K562 (cell line): ENCODE data around the gene MYO18B. TPM values are rescaled to one million over a fixed set of nuclear protein-coding genes. Genes with fewer than 3 reads are reported as not detected.

Experiments used
- ATAC-seq: fragments of 200-7000 bp; cut with Tn5 transposase; 3 replicates; pipeline ENCODE4 v1.9.1; 2020; ENCODE audit warnings: moderate library complexity
- BruUV-seq: library from RNA; stranded (reverse); fragments of 400-500 nt; replicated peaks from 2 replicates; lab custom pipeline; 2021; lab: Mats Ljungman, UMichigan
- CTCF ChIA-PET: fragments of 300-600 bp; formaldehyde crosslinking; extraction: SDS; loops from one replicate; lab custom pipeline; 2021; ENCODE audit warnings: low intra/inter-chr PET ratio; lab: Yijun Ruan, JAX
- POLR2A ChIA-PET: fragments of 300-600, 350-650 bp; sonication (Branson Sonifier 250); formaldehyde crosslinking; extraction: SDS; loops from one replicate; lab custom pipeline; 2021; ENCODE audit warnings: antibody characterized with exemption, inconsistent platforms; lab: Yijun Ruan, JAX
- DNase-seq, 4 experiments: peaks; one replicate each; pipeline versions ENCODE4 v3.0.0 to v3.0.0-alpha.2; 2011 to 2018; ENCODE audit warnings: low spot score in 3 of 4, mixed read lengths in 3 of 4; ENCODE audit errors: extremely low read depth in 1 of 4
- FAIRE-seq: peaks from 2 replicates; lab custom pipeline; 2011; peaks lifted over from hg19 to GRCh38; lab: Jason Lieb, UNC
- H2AFZ ChIP-seq: 2 replicates; pipeline ENCODE4 v1.6.0; 2011; ENCODE audit warnings: low read depth, low read length, control low read depth, inconsistent platforms
- H3K27ac ChIP-seq: fragments of 200-600 bp; 3 replicates; pipeline ENCODE4 v1.8.0; 2011; ENCODE audit warnings: low read depth, mild to moderate bottlenecking, control low read depth, inconsistent platforms, low read length, moderate library complexity, mixed read lengths; ENCODE audit errors: extremely low read depth
- H3K27me3 ChIP-seq, 2 experiments: fragments of 300-600 bp in 1 of 2; 2 replicates in 1 of 2; 3 replicates in 1 of 2; pipeline versions ENCODE4 v1.6.0 to v1.8.0; 2011; ENCODE audit warnings: inconsistent platforms in 2 of 2, low read length in 2 of 2, mild to moderate bottlenecking in 1 of 2, mixed read lengths in 1 of 2, moderate library complexity in 1 of 2; ENCODE audit not compliant: control insufficient read depth in 2 of 2, insufficient read depth in 2 of 2
- H3K36me3 ChIP-seq: fragments of 300-600 bp; 3 replicates; pipeline ENCODE4 v1.8.0; 2011; ENCODE audit warnings: mild to moderate bottlenecking, low read length, inconsistent platforms; ENCODE audit not compliant: control insufficient read depth, insufficient read depth
- H3K4me1 ChIP-seq, 2 experiments: fragments of 200-600 bp in 1 of 2; replicated peaks in 1 of 2; 2 replicates in 1 of 2; 3 replicates in 1 of 2; pipeline versions ENCODE4 v1.5.1 to v1.8.0; 2011; ENCODE audit warnings: inconsistent platforms in 2 of 2, low read length in 2 of 2, mild to moderate bottlenecking in 1 of 2, mixed read lengths in 1 of 2, moderate library complexity in 1 of 2; ENCODE audit not compliant: control insufficient read depth in 2 of 2, insufficient read depth in 2 of 2
- H3K4me2 ChIP-seq: 2 replicates; pipeline ENCODE4 v1.6.1; 2011; ENCODE audit warnings: low read length, control low read depth, inconsistent platforms, mixed read lengths; ENCODE audit not compliant: insufficient read depth
- H3K4me3 ChIP-seq: fragments of 200-600 bp; sonication (generic), shearing (Covaris generic); 2 replicates; pipeline ENCODE4 v1.5.1; 2016; ENCODE audit warnings: control low read depth, inconsistent platforms
- H3K79me2 ChIP-seq: fragments of 200-600 bp; 3 replicates; pipeline ENCODE4 v1.8.0; 2011; ENCODE audit warnings: low read length, inconsistent platforms; ENCODE audit not compliant: control insufficient read depth, insufficient read depth
- H3K9ac ChIP-seq, 2 experiments: 2 replicates each; pipeline versions ENCODE4 v1.6.0 to v1.6.1; 2011; ENCODE audit warnings: low read depth in 2 of 2, low read length in 2 of 2, control low read depth in 1 of 2, inconsistent platforms in 1 of 2, mild to moderate bottlenecking in 1 of 2, mixed read lengths in 1 of 2; ENCODE audit not compliant: insufficient read depth in 1 of 2
- H3K9me1 ChIP-seq: one replicate; pipeline ENCODE4 v1.6.0; 2011; ENCODE audit warnings: inconsistent platforms, mild to moderate bottlenecking, low read length, moderate library complexity; ENCODE audit not compliant: control insufficient read depth, insufficient read depth
- H3K9me3 ChIP-seq: replicated peaks from 2 replicates; pipeline ENCODE4 v1.5.1; 2011; ENCODE audit warnings: low read depth, low read length, inconsistent platforms; ENCODE audit not compliant: control insufficient read depth, insufficient read depth
- H4K20me1 ChIP-seq: replicated peaks from 2 replicates; pipeline ENCODE4 v1.6.1; 2011; ENCODE audit warnings: low read length, inconsistent platforms, mixed read lengths; ENCODE audit not compliant: control insufficient read depth, insufficient read depth
- CBX1 ChIP-seq: sonication (generic); IDR thresholded peaks from 2 replicates; pipeline ENCODE4 v1.6.1; 2016; ENCODE audit warnings: antibody characterized with exemption, low read depth, mild to moderate bottlenecking
- CHD4 ChIP-seq: fragments of 200-600 bp; sonication (generic); IDR thresholded peaks from 3 replicates; pipeline ENCODE4 v1.6.1; 2012; ENCODE audit warnings: low read depth, mild to moderate bottlenecking, mixed read lengths, low read length, inconsistent platforms; ENCODE audit not compliant: insufficient read depth, insufficient replicate concordance, poor library complexity, severe bottlenecking
- EP300 ChIP-seq: IDR thresholded peaks from 2 replicates; pipeline ENCODE4 v1.6.1; 2012; ENCODE audit warnings: low read length, improper control_type of control experiment
- FOXJ3 ChIP-seq: sonication (generic); formaldehyde crosslinking; IDR thresholded peaks from 2 replicates; pipeline ENCODE4 v1.4.0; 2020; ENCODE audit warnings: mild to moderate bottlenecking, missing genetic modification reagents
- IRF9 ChIP-seq: fragments of 450-650 bp; IDR thresholded peaks from 2 replicates; pipeline ENCODE4 v1.6.1; 2016; ENCODE audit warnings: missing biosample characterization, missing genetic modification characterization
- NR2C2 ChIP-seq, 2 experiments: fragments of 200-800 bp in 1 of 2; sonication (Bioruptor generic) in 1 of 2; sonication (generic) in 1 of 2; formaldehyde crosslinking in 1 of 2; IDR thresholded peaks; 2 replicates each; pipeline versions ENCODE4 v1.6.1 to v1.8.0; 2016 to 2022; ENCODE audit warnings: mild to moderate bottlenecking in 1 of 2, missing compliant biosample characterization in 1 of 2, missing genetic modification characterization in 1 of 2, missing genetic modification reagents in 1 of 2
- NR3C1 ChIP-seq: sonication (generic); formaldehyde crosslinking; IDR thresholded peaks from 2 replicates; pipeline ENCODE4 v1.8.1; 2022; ENCODE audit warnings: missing genetic modification reagents
- RFX1 ChIP-seq: fragments of 450-650 bp; IDR thresholded peaks from 2 replicates; pipeline ENCODE4 v1.6.1; 2016; ENCODE audit warnings: mild to moderate bottlenecking, moderate library complexity
- SP1 ChIP-seq: sonication (generic); formaldehyde crosslinking; IDR thresholded peaks from 2 replicates; pipeline ENCODE4 v1.8.1; 2022; ENCODE audit warnings: mild to moderate bottlenecking, missing genetic modification reagents
- XRCC3 ChIP-seq: fragments of 450-650 bp; IDR thresholded peaks from 2 replicates; pipeline ENCODE4 v1.6.1; 2017; ENCODE audit warnings: mild to moderate bottlenecking, moderate library complexity
- ZNF134 ChIP-seq: fragments of 250-450 bp; sonication (Bioruptor Pico); conservative IDR thresholded peaks from 2 replicates; pipeline ENCODE4 v1.4.0; 2020
- ZNF431 ChIP-seq: sonication (generic); formaldehyde crosslinking; IDR thresholded peaks from 2 replicates; pipeline ENCODE4 v1.8.0; 2022; ENCODE audit warnings: mild to moderate bottlenecking, missing genetic modification reagents
- ZNF583 ChIP-seq: fragments of 250-450 bp; sonication (Bioruptor Pico); IDR thresholded peaks from 2 replicates; pipeline ENCODE4 v1.4.0; 2020
- ZNF830 ChIP-seq: fragments of 250-450 bp; sonication (Bioruptor Pico); IDR thresholded peaks from 2 replicates; pipeline ENCODE4 v1.5.0; 2021; ENCODE audit warnings: mild to moderate bottlenecking
- WGBS: fragments of 100-300 bp; shearing (Covaris generic); methylation state at CpG from one replicate; pipeline ENCODE4 v1.1.6; 2016; ENCODE audit warnings: low coverage, mixed read lengths; ENCODE audit not compliant: insufficient coverage; ENCODE audit errors: missing lambda C conversion rate; 5-methylcytosine and 5-hydroxymethylcytosine counted together
- in situ Hi-C: fragments of 300-500 bp; cut with MboI; formaldehyde crosslinking; loops from 4 replicates; pipeline ENCODE4 v1.15.0; 2018; ENCODE audit warnings: inconsistent platforms, mixed read lengths
- intact Hi-C: fragments of 100-400 bp; cut with micrococcal nuclease; formaldehyde crosslinking; loops from 2 replicates; pipeline ENCODE4 v1.14.2; 2022
- polyA plus RNA-seq, 8 experiments: library from polyadenylated mRNA; depleted of rRNA in 4 of 8; stranded (reverse) in 5 of 8; unstranded in 3 of 8; fragments of >200 nt; fragmentation: Nextera tagmentation in 2 of 8; fragmentation: Illumina TruSeq in 1 of 8; extraction: Ambion mirVana in 2 of 8; extraction: Trizol in 1 of 8; gene quantifications; 2 replicates each; pipeline versions ENCODE4 v1.2.1 to v1.2.3, GENCODE V29; 2011 to 2014; ENCODE audit warnings: inconsistent platforms in 1 of 8, missing spikeins in 1 of 8
- total RNA-seq, 7 experiments: library from RNA; depleted of rRNA in 6 of 7; stranded (reverse); fragments of >200 nt in 6 of 7; fragmentation: Illumina TruSeq in 2 of 7; extraction: Trizol in 2 of 7; gene quantifications; 2 replicates each; pipeline versions ENCODE4 v1.2.1 to v1.2.3, GENCODE V29; 2011 to 2021; ENCODE audit warnings: low replicate concordance in 1 of 7
- TF ChIP-seq, protein P1 (sequence below): fragments of 250-450 bp; sonication (Bioruptor Pico); IDR thresholded peaks from 2 replicates; pipeline ENCODE4 v1.5.0; 2022; ENCODE audit warnings: mild to moderate bottlenecking
- TF ChIP-seq, protein P2 (sequence below): fragments of 250-450 bp; sonication (Bioruptor Pico); IDR thresholded peaks from 2 replicates; pipeline ENCODE4 v1.5.1; 2021; ENCODE audit warnings: mild to moderate bottlenecking

MYO18B gene
- total and polyA plus RNA-seq, 9 of the 15 experiments (the other 6 are each of a cell fraction or from before 2014, with no cell fraction given): 0.06 to 7.0 (median 4.3) TPM

GRCh38 chr22:25716637-25717036 is 25.4 kb upstream of the MYO18B start:
- H3K79me2 ChIP-seq: no peaks in the 10 kb centered on the region
- H3K9ac ChIP-seq: no peak overlapping the region
- H3K9me1 ChIP-seq: no peaks in the 10 kb centered on the region
- no peaks in the 10 kb centered on the region for H3K4me1 ChIP-seq
- no peak overlapping the region for H3K4me2 ChIP-seq
- in situ Hi-C loops: no loop called here
- H3K4me3 ChIP-seq: no peak overlapping the region
- DNase-seq: no peak
- FAIRE-seq: no peak
- H3K36me3 ChIP-seq: no peaks in the 10 kb centered on the region
- no TSS peak for BruUV-seq
- no peak overlapping the region for H3K27ac ChIP-seq
- CTCF ChIA-PET: no interaction called here
- no peak for ATAC-seq
- no peaks in the 10 kb centered on the region for H3K9me3 ChIP-seq
- TF ChIP-seq CBX1 (no peak), ZNF431 (CRISPR knock-in tag) (no peak), NR3C1 (CRISPR knock-in tag) (no peak), EP300 (no peak), ZNF134 (no peak), RFX1 (no peak), IRF9 (tag) (no peak), ZNF830 (CRISPR knock-in tag) (no peak), CHD4 (no peak), XRCC3 (no peak), NR2C2 (CRISPR knock-in tag; IDR thresholded peaks at IDR 0.05) (no peak), NR2C2 (tag; IDR thresholded peaks at IDR 0.05) (no peak), ZNF583 (CRISPR knock-in tag) (no peak), FOXJ3 (CRISPR knock-in tag) (no peak), SP1 (CRISPR knock-in tag) (no peak)
- TF ChIP-seq, protein P1, sequence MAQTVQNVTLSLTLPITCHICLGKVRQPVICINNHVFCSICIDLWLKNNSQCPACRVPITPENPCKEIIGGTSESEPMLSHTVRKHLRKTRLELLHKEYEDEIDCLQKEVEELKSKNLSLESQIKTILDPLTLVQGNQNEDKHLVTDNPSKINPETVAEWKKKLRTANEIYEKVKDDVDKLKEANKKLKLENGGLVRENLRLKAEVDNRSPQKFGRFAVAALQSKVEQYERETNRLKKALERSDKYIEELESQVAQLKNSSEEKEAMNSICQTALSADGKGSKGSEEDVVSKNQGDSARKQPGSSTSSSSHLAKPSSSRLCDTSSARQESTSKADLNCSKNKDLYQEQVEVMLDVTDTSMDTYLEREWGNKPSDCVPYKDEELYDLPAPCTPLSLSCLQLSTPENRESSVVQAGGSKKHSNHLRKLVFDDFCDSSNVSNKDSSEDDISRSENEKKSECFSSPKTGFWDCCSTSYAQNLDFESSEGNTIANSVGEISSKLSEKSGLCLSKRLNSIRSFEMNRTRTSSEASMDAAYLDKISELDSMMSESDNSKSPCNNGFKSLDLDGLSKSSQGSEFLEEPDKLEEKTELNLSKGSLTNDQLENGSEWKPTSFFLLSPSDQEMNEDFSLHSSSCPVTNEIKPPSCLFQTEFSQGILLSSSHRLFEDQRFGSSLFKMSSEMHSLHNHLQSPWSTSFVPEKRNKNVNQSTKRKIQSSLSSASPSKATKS (CRISPR knock-in tag): no peak
- TF ChIP-seq, protein P2, sequence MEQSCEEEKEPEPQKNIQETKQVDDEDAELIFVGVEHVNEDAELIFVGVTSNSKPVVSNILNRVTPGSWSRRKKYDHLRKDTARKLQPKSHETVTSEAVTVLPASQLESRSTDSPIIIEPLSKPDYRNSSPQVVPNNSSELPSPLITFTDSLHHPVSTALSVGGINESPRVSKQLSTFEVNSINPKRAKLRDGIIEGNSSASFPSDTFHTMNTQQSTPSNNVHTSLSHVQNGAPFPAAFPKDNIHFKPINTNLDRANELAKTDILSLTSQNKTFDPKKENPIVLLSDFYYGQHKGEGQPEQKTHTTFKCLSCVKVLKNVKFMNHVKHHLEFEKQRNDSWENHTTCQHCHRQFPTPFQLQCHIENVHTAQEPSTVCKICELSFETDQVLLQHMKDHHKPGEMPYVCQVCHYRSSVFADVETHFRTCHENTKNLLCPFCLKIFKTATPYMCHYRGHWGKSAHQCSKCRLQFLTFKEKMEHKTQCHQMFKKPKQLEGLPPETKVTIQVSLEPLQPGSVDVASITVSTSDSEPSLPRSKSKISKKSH (CRISPR knock-in tag): no peak
- TF ChIP-seq, all 486 proteins: peak for 0
- no peak overlapping the region for H2AFZ ChIP-seq
- intact Hi-C loops: no loop called here
- POLR2A ChIA-PET: no interaction called here
- no peaks in the 10 kb centered on the region for H4K20me1 ChIP-seq
- 61% methylated on average over 9 of the region's 10 CpGs for WGBS
- no peaks in the 10 kb centered on the region for H3K27me3 ChIP-seq
